H9 (cell line): ENCODE data around the gene GGACT. TPM values are rescaled to one million over a fixed set of nuclear protein-coding genes. Genes with fewer than 3 reads are reported as not detected.

Experiments
- DNase-seq: peaks from one replicate; pipeline ENCODE4 v3.0.0-alpha.2; 2017
- H2AFZ ChIP-seq: one replicate; pipeline ENCODE4 v1.6.1; 2013; ENCODE audit warnings: mild to moderate bottlenecking, low read length, control low read depth, moderate library complexity
- H2AK5ac ChIP-seq: 2 replicates; pipeline ENCODE4 v1.6.1; 2013; ENCODE audit warnings: low read length, control low read depth, mixed read lengths; ENCODE audit not compliant: insufficient read length
- H2BK120ac ChIP-seq: one replicate; pipeline ENCODE4 v1.6.1; 2013; ENCODE audit warnings: low read depth, mild to moderate bottlenecking, low read length, control low read depth, inconsistent platforms; ENCODE audit not compliant: poor library complexity, severe bottlenecking
- H2BK12ac ChIP-seq: 2 replicates; pipeline ENCODE4 v1.6.1; 2013; ENCODE audit warnings: low read length, control low read depth, mixed read lengths, low read depth; ENCODE audit not compliant: insufficient read length
- H2BK15ac ChIP-seq: 2 replicates; pipeline ENCODE4 v1.6.1; 2013; ENCODE audit warnings: low read depth, low read length, control low read depth
- H2BK20ac ChIP-seq: one replicate; pipeline ENCODE4 v1.6.1; 2013; ENCODE audit warnings: low read depth, mild to moderate bottlenecking, low read length, control low read depth, inconsistent platforms; ENCODE audit not compliant: poor library complexity, severe bottlenecking
- H2BK5ac ChIP-seq: 2 replicates; pipeline ENCODE4 v1.6.1; 2013; ENCODE audit warnings: low read length, control low read depth, mixed read lengths; ENCODE audit not compliant: insufficient read length
- H3K14ac ChIP-seq: 2 replicates; pipeline ENCODE4 v1.6.1; 2013; ENCODE audit warnings: low read length, control low read depth; ENCODE audit not compliant: insufficient read depth
- H3K18ac ChIP-seq: 2 replicates; pipeline ENCODE4 v1.6.1; 2013; ENCODE audit warnings: low read depth, mild to moderate bottlenecking, mixed read lengths, low read length, control low read depth; ENCODE audit not compliant: insufficient read length
- H3K23ac ChIP-seq: 2 replicates; pipeline ENCODE4 v1.6.1; 2013; ENCODE audit warnings: low read length, control low read depth, mixed read lengths, low read depth; ENCODE audit not compliant: insufficient read length
- H3K23me2 ChIP-seq: 2 replicates; pipeline ENCODE4 v1.6.1; 2013; ENCODE audit warnings: low read depth, mild to moderate bottlenecking, mixed read lengths, low read length, control low read depth; ENCODE audit not compliant: insufficient read length, poor library complexity, severe bottlenecking
- H3K27ac ChIP-seq: 2 replicates; pipeline ENCODE4 v1.5.1; 2013; ENCODE audit warnings: low read length, control low read depth, mixed read lengths, low read depth; ENCODE audit not compliant: insufficient read length
- H3K27me3 ChIP-seq: 2 replicates; pipeline ENCODE4 v1.6.1; 2013; ENCODE audit warnings: low read length, control low read depth, inconsistent platforms; ENCODE audit not compliant: insufficient read depth
- H3K4ac ChIP-seq: 2 replicates; pipeline ENCODE4 v1.6.1; 2013; ENCODE audit warnings: low read depth, mild to moderate bottlenecking, control low read depth, inconsistent platforms, low read length, moderate library complexity
- H3K4me1 ChIP-seq: 2 replicates; pipeline ENCODE4 v1.6.1; 2013; ENCODE audit warnings: low read length, control low read depth, inconsistent platforms; ENCODE audit not compliant: insufficient read depth
- H3K4me2 ChIP-seq: 2 replicates; pipeline ENCODE4 v1.6.1; 2013; ENCODE audit warnings: low read length, control low read depth, mixed read lengths; ENCODE audit not compliant: insufficient read length, insufficient read depth
- H3K56ac ChIP-seq: 2 replicates; pipeline ENCODE4 v1.6.1; 2013; ENCODE audit warnings: low read depth, mild to moderate bottlenecking, mixed read lengths, low read length, control low read depth; ENCODE audit not compliant: insufficient read length
- H3K79me1 ChIP-seq: 2 replicates; pipeline ENCODE4 v1.6.1; 2013; ENCODE audit warnings: low read depth, mild to moderate bottlenecking, moderate library complexity, low read length, control low read depth, inconsistent platforms; ENCODE audit not compliant: insufficient read depth, poor library complexity, severe bottlenecking
- H3K79me2 ChIP-seq: 2 replicates; pipeline ENCODE4 v1.6.1; 2013; ENCODE audit warnings: low read length, control low read depth, inconsistent platforms; ENCODE audit not compliant: insufficient read depth
- H3K9ac ChIP-seq: 2 replicates; pipeline ENCODE4 v1.6.1; 2013; ENCODE audit warnings: low read length, control low read depth, mixed read lengths; ENCODE audit not compliant: insufficient read length; ENCODE audit errors: extremely low read depth
- H3K9me3 ChIP-seq: one replicate; pipeline ENCODE4 v1.6.1; 2013; ENCODE audit warnings: low read depth, low read length, inconsistent platforms; ENCODE audit not compliant: control insufficient read depth
- H3T11ph ChIP-seq: one replicate; pipeline ENCODE4 v1.6.1; 2013; ENCODE audit warnings: mild to moderate bottlenecking, low read length, control low read depth, inconsistent platforms
- H4K20me1 ChIP-seq: one replicate; pipeline ENCODE4 v1.6.1; 2013; ENCODE audit not compliant: control insufficient read depth, insufficient read length, insufficient read depth
- H4K5ac ChIP-seq: 2 replicates; pipeline ENCODE4 v1.6.1; 2013; ENCODE audit warnings: low read depth, mild to moderate bottlenecking, mixed read lengths, low read length, control low read depth; ENCODE audit not compliant: insufficient read length
- H4K8ac ChIP-seq: replicated peaks from 2 replicates; pipeline ENCODE4 v1.6.1; 2013; ENCODE audit warnings: low read length, control low read depth, mixed read lengths, low read depth; ENCODE audit not compliant: insufficient read length
- H4K91ac ChIP-seq: 2 replicates; pipeline ENCODE4 v1.6.1; 2013; ENCODE audit warnings: low read depth, mild to moderate bottlenecking, moderate library complexity, mixed read lengths, low read length, control low read depth; ENCODE audit not compliant: insufficient read length
- H3K27ac Mint-ChIP-seq, 3 experiments: 2 replicates in 2 of 3; 3 replicates in 1 of 3; pipeline ENCODE4 v1.8.0; 2020 to 2021; ENCODE audit warnings: mixed read lengths in 3 of 3, mild to moderate bottlenecking in 1 of 3, moderate library complexity in 1 of 3
- H3K27me3 Mint-ChIP-seq: 2 replicates; pipeline ENCODE4 v1.8.0; 2021; ENCODE audit warnings: low read depth, mild to moderate bottlenecking, moderate library complexity, mixed read lengths
- H3K36me3 Mint-ChIP-seq, 3 experiments: 2 replicates in 2 of 3; 3 replicates in 1 of 3; pipeline ENCODE4 v1.8.0; 2020 to 2021; ENCODE audit warnings: low read depth in 3 of 3, mixed read lengths in 3 of 3; ENCODE audit not compliant: insufficient read depth in 1 of 3
- H3K4me1 Mint-ChIP-seq, 2 experiments: 2 replicates each; pipeline ENCODE4 v1.8.0; 2020; ENCODE audit warnings: mixed read lengths in 2 of 2
- H3K4me3 Mint-ChIP-seq, 2 experiments: 2 replicates in 1 of 2; 3 replicates in 1 of 2; pipeline ENCODE4 v1.8.0; 2020 to 2021; ENCODE audit warnings: mild to moderate bottlenecking in 2 of 2, mixed read lengths in 2 of 2, moderate library complexity in 1 of 2
- H3K9me3 Mint-ChIP-seq, 2 experiments: 2 replicates in 1 of 2; 3 replicates in 1 of 2; pipeline ENCODE4 v1.8.0; 2020; ENCODE audit warnings: mild to moderate bottlenecking in 2 of 2, mixed read lengths in 2 of 2, moderate library complexity in 1 of 2
- CTCF ChIP-seq: fragments of 200-600 bp; sonication (generic); conservative IDR thresholded peaks from 3 replicates; pipeline ENCODE4 v1.8.0; 2021; ENCODE audit warnings: antibody characterized with exemption, mild to moderate bottlenecking
- WGBS: extraction: QIAGEN DNeasy Blood & Tissue Kit; methylation state at CpG from one replicate; pipeline ENCODE4 v1.1.7; 2013; ENCODE audit warnings: missing lambda C conversion rate, low lambda C conversion rate, mixed read lengths; ENCODE audit not compliant: insufficient read length; ENCODE audit errors: extremely low coverage; 5-methylcytosine and 5-hydroxymethylcytosine counted together
- total RNA-seq: library from RNA; stranded (reverse); gene quantifications from 2 replicates; pipeline ENCODE4 v1.2.1, GENCODE V29; 2021

Gene GGACT
- total RNA-seq, 1 experiment from 2014 or later, result 1.3 TPM

GRCh38 chr13:100513171-100513570, 75.4 kb downstream of the GGACT start:
- no peak for TF ChIP-seq CTCF
- H2BK15ac ChIP-seq, result no peak overlapping the region
- H3K27me3 Mint-ChIP-seq, result no peaks in the 10 kb centered on the region
- no peak overlapping the region for H3K14ac ChIP-seq
- H3K4me3 Mint-ChIP-seq, result no peak overlapping the region
- no peaks in the 10 kb centered on the region for H3K27me3 ChIP-seq
- peak overlapping the region; percentile 2 to 78 (median 36); a peak in 5 of 7 replicates for H3K27ac Mint-ChIP-seq
- H4K20me1 ChIP-seq, result no peaks in the 10 kb centered on the region
- no peak overlapping the region for H3T11ph ChIP-seq
- H3K4me1 ChIP-seq, result peaks cover 28% of the 10 kb centered on the region
- H3K4ac ChIP-seq, result no peak overlapping the region
- no peak overlapping the region for H4K91ac ChIP-seq
- WGBS, result no CpG with 5 or more reads among the region's 3 CpGs
- H2BK12ac ChIP-seq, result no peak overlapping the region
- no peak overlapping the region for H3K18ac ChIP-seq
- H3K4me2 ChIP-seq, result no peak overlapping the region
- H3K56ac ChIP-seq, result no peak overlapping the region
- H3K23ac ChIP-seq, result no peak overlapping the region
- no peaks in the 10 kb centered on the region for H3K23me2 ChIP-seq
- no peaks in the 10 kb centered on the region for H3K79me1 ChIP-seq
- H3K27ac ChIP-seq, result no peak overlapping the region
- no peak overlapping the region for H2BK5ac ChIP-seq
- H2BK20ac ChIP-seq, result no peak overlapping the region
- no peak overlapping the region for H2AFZ ChIP-seq
- H3K36me3 Mint-ChIP-seq, result peaks cover 0 to 7% (median 2%) of the 10 kb centered on the region in 3 experiments; a peak in 3 of 7 replicates
- H2AK5ac ChIP-seq, result no peak overlapping the region
- H3K9me3 Mint-ChIP-seq, result no peaks in the 10 kb centered on the region
- no peak overlapping the region for H4K5ac ChIP-seq
- no peak overlapping the region for H4K8ac ChIP-seq
- H3K79me2 ChIP-seq, result no peaks in the 10 kb centered on the region
- H3K9ac ChIP-seq, result no peak overlapping the region
- no peaks in the 10 kb centered on the region for H3K9me3 ChIP-seq
- H3K4me1 Mint-ChIP-seq, result peaks cover 81 to 83% of the 10 kb centered on the region in 2 experiments
- DNase-seq, result no peak
- no peak overlapping the region for H2BK120ac ChIP-seq
